Endothelial cell of umbilical vein (primary cell): ENCODE results near the gene TCF23. TPM values are rescaled to one million over a fixed set of nuclear protein-coding genes. Genes with fewer than 3 reads are reported as not detected.

ENCODE experiments used
- BruUV-seq: library from RNA; stranded (reverse); fragments of 400-500 nt; replicated peaks from 2 replicates; lab custom pipeline; 2021; lab: Mats Ljungman, UMichigan
- CTCF ChIA-PET: fragments of 300-600, 350-600 bp; sonication (Branson Sonifier 250); formaldehyde crosslinking; loops from one replicate; lab custom pipeline; 2021; ENCODE audit warnings: antibody characterized with exemption, inconsistent platforms; lab: Charles Lee
- POLR2A ChIA-PET: fragments of 300-600, 350-600 bp; sonication (Branson Sonifier 250); formaldehyde crosslinking; loops from one replicate; lab custom pipeline; 2021; ENCODE audit warnings: antibody characterized with exemption, inconsistent platforms; lab: Charles Lee
- DNase-seq: peaks from one replicate; pipeline ENCODE4 v3.0.0-alpha.2; 2011; ENCODE audit warnings: low read depth, low spot score
- FAIRE-seq: peaks from 2 replicates; lab custom pipeline; 2011; peaks lifted over from hg19 to GRCh38; lab: Jason Lieb, UNC
- H2AFZ ChIP-seq: 2 replicates; pipeline ENCODE4 v1.6.0; 2012; ENCODE audit warnings: low read depth, low read length, control low read depth, inconsistent platforms
- H3K27ac ChIP-seq: 2 replicates; pipeline ENCODE4 v1.5.1; 2011; ENCODE audit warnings: low read depth, mild to moderate bottlenecking, control low read depth, low read length, moderate library complexity; ENCODE audit not compliant: insufficient read depth
- H3K27me3 ChIP-seq, 2 experiments: 2 replicates each; pipeline versions ENCODE4 v1.6.0 to v1.6.1; 2011; ENCODE audit warnings: low read length in 2 of 2, mixed read lengths in 1 of 2; ENCODE audit not compliant: control insufficient read depth in 2 of 2, insufficient read depth in 2 of 2
- H3K36me3 ChIP-seq, 2 experiments: 2 replicates in 1 of 2; 3 replicates in 1 of 2; pipeline ENCODE4 v1.5.1; 2011; ENCODE audit warnings: low read length in 2 of 2, mild to moderate bottlenecking in 1 of 2, moderate library complexity in 1 of 2; ENCODE audit not compliant: control insufficient read depth in 2 of 2, insufficient read depth in 2 of 2; ENCODE audit errors: extremely low read depth in 1 of 2
- H3K4me1 ChIP-seq: 3 replicates; pipeline ENCODE4 v1.5.1; 2011; ENCODE audit warnings: mild to moderate bottlenecking, low read length; ENCODE audit not compliant: control insufficient read depth, insufficient read depth; ENCODE audit errors: extremely low read depth
- H3K4me2 ChIP-seq: 2 replicates; pipeline ENCODE4 v1.6.1; 2011; ENCODE audit warnings: low read length, control low read depth, mixed read lengths; ENCODE audit not compliant: insufficient read depth
- H3K4me3 ChIP-seq, 3 experiments: fragments of 200-600 bp in 1 of 3; sonication (generic), shearing (Covaris generic) in 1 of 3; replicated peaks in 1 of 3; 2 replicates each; pipeline ENCODE4 v1.5.1; 2011 to 2016; ENCODE audit warnings: control low read depth in 3 of 3, low read length in 3 of 3, mild to moderate bottlenecking in 2 of 3, inconsistent platforms in 1 of 3, low read depth in 1 of 3, moderate library complexity in 1 of 3; ENCODE audit not compliant: insufficient read depth in 1 of 3
- H3K79me2 ChIP-seq: 2 replicates; pipeline ENCODE4 v1.6.0; 2012; ENCODE audit warnings: low read length, inconsistent platforms; ENCODE audit not compliant: control insufficient read depth, insufficient read depth
- H3K9ac ChIP-seq: replicated peaks from 2 replicates; pipeline ENCODE3; 2011; ENCODE audit warnings: low read length, control low read depth; ENCODE audit not compliant: insufficient read depth; ENCODE audit errors: extremely low read depth
- H3K9me1 ChIP-seq: replicated peaks from 3 replicates; pipeline ENCODE4 v1.6.0; 2011; ENCODE audit warnings: mild to moderate bottlenecking, low read length; ENCODE audit not compliant: control insufficient read depth, insufficient read depth; ENCODE audit errors: extremely low read depth
- H3K9me3 ChIP-seq: replicated peaks from 2 replicates; pipeline ENCODE4 v1.5.1; 2012; ENCODE audit warnings: low read length, inconsistent platforms; ENCODE audit not compliant: control insufficient read depth, insufficient read depth
- H4K20me1 ChIP-seq: replicated peaks from 2 replicates; pipeline ENCODE3; 2011; ENCODE audit warnings: mild to moderate bottlenecking, low read length; ENCODE audit not compliant: control insufficient read depth, insufficient read depth; ENCODE audit errors: extremely low read depth
- CTCF ChIP-seq, 2 donors: IDR thresholded peaks; 1 replicate in 1 of 2; 2 replicates in 1 of 2; pipeline ENCODE4 v1.5.1; 2011; ENCODE audit warnings: low read length in 2 of 2, mild to moderate bottlenecking in 2 of 2, moderate library complexity in 2 of 2, control low read depth in 1 of 2, inconsistent platforms in 1 of 2, low read depth in 1 of 2; ENCODE audit not compliant: insufficient read depth in 1 of 2; ENCODE audit errors: extremely low read depth in 1 of 2
- EZH2 ChIP-seq: IDR thresholded peaks from 2 replicates; pipeline ENCODE4 v1.6.1; 2012; ENCODE audit warnings: borderline replicate concordance, low read depth, mild to moderate bottlenecking, moderate library complexity, low read length, inconsistent platforms; ENCODE audit not compliant: severe bottlenecking
- MAX ChIP-seq: IDR thresholded peaks from 2 replicates; pipeline ENCODE4 v1.6.1; 2011; ENCODE audit not compliant: insufficient read depth, insufficient read length
- POLR2A ChIP-seq: IDR thresholded peaks from 2 replicates; pipeline ENCODE4 v1.6.1; 2012; ENCODE audit warnings: low read depth, mild to moderate bottlenecking, control low read depth, low read length
- POLR2AphosphoS5 ChIP-seq: IDR thresholded peaks from 2 replicates; pipeline ENCODE4 v1.6.1; 2012; ENCODE audit warnings: low read depth, mild to moderate bottlenecking, control low read depth, low read length, moderate library complexity; ENCODE audit not compliant: insufficient read depth
- dilution Hi-C: fragments of 300-500 bp; cut with MboI; formaldehyde crosslinking; loops from one replicate; pipeline ENCODE4 v1.15.0; 2019; ENCODE audit warnings: low sequenced_read_pairs; ENCODE audit not compliant: extremely low pct_ligation_motif_present
- intact Hi-C: fragments of 100-400 bp; cut with micrococcal nuclease; formaldehyde crosslinking; loops from one replicate; pipeline ENCODE4 v1.10.0; 2022
- polyA plus RNA-seq, 4 experiments: library from polyadenylated mRNA; depleted of rRNA in 3 of 4; stranded (reverse) in 3 of 4; unstranded in 1 of 4; fragments of >200 nt; gene quantifications; 2 replicates each; pipeline versions ENCODE4 v1.2.1 to v1.2.3, GENCODE V29; 2011 to 2012; ENCODE audit warnings: missing spikeins in 1 of 4
- total RNA-seq: library from RNA; stranded (reverse); gene quantifications from 2 replicates; pipeline ENCODE4 v1.2.3, GENCODE V29; 2021

Gene TCF23
- total and polyA plus RNA-seq, 2 donors (not counting 3 experiments of a cell fraction or from before 2014, with no cell fraction given) = not detected

GRCh38 chr2:27162151-27163121 lies 13.6 kb downstream of the TCF23 start:
- FAIRE-seq (no peak), DNase-seq (no peak)
- CTCF ChIA-PET = interaction anchor here (2.2 kb wide), 1 partner anchor 13 kb away, joined by 10 read pairs; no protein-coding TSS in a partner anchor
- Histone ChIP-seq H4K20me1 (no peaks in the 10 kb centered on the region), H3K4me1 (no peaks in the 10 kb centered on the region), H3K27me3 (peaks cover 0 to 3% of the 10 kb centered on the region in 2 experiments), H2AFZ (no peak overlapping the region), H3K36me3 (no peaks in the 10 kb centered on the region), H3K4me3 (no peak overlapping the region), H3K9ac (no peak overlapping the region), H3K4me2 (no peak overlapping the region), H3K9me1 (no peaks in the 10 kb centered on the region), H3K27ac (no peak overlapping the region), H3K9me3 (no peaks in the 10 kb centered on the region), H3K79me2 (no peaks in the 10 kb centered on the region)
- no peak for TF ChIP-seq POLR2A
- TF ChIP-seq MAX = no peak
- TF ChIP-seq POLR2AphosphoS5 = no peak
- TF ChIP-seq CTCF (IDR thresholded peaks at IDR 0.05; ENCODE audit: extremely low read depth in 1 of 2, insufficient read depth in 1 of 2, low read depth in 1 of 2, low read length in 2 of 2) = no peak
- TF ChIP-seq EZH2 = no peak
- intact Hi-C loops (no loop called here), dilution Hi-C loops (no loop called here)
- no TSS peak for BruUV-seq
- POLR2A ChIA-PET = no interaction called here
